ENCODE results near the gene UGT1A7.

GRCh38 chr2:233792720-233793119, 111.0 kb downstream of the UGT1A7 start:
- TF ChIP-seq CTCF (conservative IDR thresholded peaks at IDR 0.05; ENCODE audit: low read length) (no peak), EZH2phosphoT487 (IDR thresholded peaks at IDR 0.05; ENCODE audit: borderline replicate concordance) (no peak)

Measured in Loucy (cell line).